ENCODE results near the gene DPP10.

GRCh38 chr2:114609801-114610200, 167.4 kb downstream of the DPP10 start:
- no peak for TF ChIP-seq CTCF (IDR thresholded peaks at IDR 0.05; ENCODE audit: insufficient read depth, low read depth, low read length)
- no peak for TF ChIP-seq EZH2 (IDR thresholded peaks at IDR 0.05; ENCODE audit: insufficient read depth, low read length)
